OCI-M2 (cell line): ENCODE results near the gene GPATCH8.

ENCODE experiments used
- DNase-seq: peaks from one replicate; lab custom pipeline; 2025; ENCODE audit not compliant: unreplicated experiment; lab: John Stamatoyannopoulos, UW

The GPATCH8 gene

DNA sequence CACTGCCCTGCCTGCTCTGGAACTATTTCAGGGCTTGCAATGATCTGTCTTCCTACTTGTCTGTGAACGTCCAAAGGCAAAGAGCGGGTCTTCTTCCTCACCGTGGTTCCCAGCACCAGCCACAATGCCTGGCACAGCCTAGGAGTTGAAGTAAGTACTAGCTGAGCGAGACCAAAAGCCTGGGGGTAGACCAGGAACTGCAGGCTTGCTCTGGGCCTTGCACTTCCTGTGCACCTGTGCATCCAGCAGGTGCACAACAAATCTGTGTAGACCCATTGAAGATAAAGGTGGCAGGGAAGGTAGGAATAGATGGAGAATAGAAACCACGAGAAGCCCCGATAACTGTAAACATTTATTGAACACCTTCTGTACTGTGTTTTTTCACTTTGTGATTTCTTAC lies 144.2 kb downstream of the GPATCH8 start:
- no peak for DNase-seq

DNA sequence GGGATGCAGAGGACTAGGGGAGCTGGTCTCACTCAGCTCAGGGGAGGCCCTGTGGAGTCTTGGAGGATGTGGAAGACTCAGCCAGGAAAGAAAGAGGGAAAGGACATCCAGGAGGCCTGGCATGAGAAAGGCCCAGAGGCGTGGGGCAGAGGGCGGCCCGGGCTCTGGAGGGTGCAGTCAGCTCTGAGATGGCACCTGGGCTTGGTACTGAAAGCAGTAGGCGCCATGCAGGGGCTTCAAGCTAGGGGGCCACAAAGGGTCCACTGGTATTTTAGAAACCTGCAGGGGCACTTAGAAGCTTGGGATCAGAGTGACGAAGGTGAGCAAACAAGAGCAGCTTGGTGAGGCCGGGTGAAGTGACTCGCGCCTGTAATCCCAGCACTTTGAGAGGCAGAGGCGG lies 145.1 kb downstream of the GPATCH8 start:
- no peak for DNase-seq

DNA sequence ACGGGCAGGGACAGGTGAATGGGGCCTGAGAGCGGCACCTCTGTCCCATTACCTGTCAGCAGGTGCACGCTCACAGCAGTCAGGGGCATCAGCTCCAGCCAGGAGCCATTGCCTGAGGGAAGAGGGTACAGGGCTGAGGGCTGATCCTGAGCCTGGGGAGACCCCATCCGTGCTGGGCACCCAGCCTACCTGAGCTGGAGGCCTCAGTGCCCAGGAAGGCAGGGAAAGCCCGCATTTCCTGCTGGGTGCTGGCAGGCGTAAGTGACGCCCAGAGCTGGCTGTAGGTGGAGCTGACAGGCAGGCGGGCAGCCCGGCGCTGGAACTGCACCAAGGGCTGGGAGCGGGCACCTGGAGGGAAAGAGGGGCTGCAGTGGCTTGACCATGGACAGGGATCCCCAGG lies 147.0 kb downstream of the GPATCH8 start:
- DNase-seq = no peak

DNA sequence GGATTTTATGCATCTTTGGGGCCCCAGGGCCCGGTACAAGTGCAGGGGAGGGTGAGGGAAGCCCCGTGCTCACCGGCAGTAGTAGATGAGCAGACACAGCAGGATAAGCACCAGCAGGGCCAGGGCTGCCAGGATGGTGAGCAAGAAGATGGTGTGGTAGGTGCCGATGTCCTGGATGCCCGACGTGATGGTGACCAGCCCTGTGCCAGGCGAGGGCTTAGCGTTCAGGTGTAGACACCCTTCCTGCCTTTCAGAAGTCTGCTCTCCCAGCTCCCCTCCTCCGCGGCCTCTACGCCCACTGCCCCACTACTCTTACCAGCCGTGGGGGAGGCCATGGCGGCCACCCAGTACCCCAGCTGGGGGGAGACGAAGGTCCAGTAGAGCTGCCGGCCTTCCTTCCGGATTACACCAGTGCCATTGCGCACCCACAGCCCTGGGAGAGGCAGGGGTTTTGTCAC lies 147.5 kb downstream of the GPATCH8 start:
- no peak for DNase-seq

DNA sequence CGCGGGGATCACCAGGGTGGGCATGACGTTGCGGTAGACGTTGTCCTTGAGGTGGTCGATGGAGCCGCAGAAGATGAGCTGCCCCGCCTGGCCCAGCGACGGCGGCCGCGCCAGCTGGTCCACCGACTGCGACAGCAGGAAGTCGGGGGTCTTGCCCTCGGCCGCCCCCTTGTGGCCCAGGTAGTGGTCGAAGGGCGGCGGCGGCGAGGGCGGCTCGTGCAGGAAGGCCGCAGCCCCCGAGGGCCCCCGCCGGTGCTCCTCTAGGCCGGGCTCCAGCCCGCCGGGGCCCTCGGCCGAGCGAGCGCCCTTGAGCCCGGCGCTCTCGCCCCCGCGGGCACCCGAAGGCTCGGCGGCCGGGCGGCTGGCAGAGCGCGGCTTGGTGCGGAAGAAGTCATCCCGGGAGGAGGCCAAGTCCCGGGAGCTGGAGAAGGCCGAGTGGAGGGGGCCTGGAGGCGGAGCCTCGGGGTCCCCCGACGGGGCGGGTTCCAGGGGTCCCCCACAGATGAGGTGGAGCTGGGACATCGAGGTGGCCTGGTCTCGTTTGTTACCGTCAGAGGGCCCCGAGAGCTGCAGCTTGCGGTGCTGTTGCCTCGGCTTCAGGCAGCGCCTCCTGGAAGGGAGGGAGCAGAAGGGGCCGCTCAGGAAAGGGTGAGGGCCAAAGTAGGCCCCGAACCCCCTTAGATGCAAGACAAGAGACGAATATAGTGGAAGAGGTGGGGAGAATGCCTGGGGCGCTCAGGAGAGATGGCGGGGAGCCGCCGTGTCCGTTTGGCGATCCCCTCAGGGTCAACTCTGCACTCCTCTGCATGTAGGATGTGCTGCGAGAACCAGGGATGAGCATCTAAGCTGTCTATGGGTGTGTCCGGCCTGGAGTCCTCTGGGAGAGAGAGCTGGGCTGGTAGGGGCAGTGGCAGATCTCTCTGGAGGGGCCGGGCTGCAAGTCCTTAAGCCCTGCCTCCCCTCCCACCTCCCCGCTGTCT lies 148.3 kb downstream of the GPATCH8 start:
- no peak for DNase-seq

DNA sequence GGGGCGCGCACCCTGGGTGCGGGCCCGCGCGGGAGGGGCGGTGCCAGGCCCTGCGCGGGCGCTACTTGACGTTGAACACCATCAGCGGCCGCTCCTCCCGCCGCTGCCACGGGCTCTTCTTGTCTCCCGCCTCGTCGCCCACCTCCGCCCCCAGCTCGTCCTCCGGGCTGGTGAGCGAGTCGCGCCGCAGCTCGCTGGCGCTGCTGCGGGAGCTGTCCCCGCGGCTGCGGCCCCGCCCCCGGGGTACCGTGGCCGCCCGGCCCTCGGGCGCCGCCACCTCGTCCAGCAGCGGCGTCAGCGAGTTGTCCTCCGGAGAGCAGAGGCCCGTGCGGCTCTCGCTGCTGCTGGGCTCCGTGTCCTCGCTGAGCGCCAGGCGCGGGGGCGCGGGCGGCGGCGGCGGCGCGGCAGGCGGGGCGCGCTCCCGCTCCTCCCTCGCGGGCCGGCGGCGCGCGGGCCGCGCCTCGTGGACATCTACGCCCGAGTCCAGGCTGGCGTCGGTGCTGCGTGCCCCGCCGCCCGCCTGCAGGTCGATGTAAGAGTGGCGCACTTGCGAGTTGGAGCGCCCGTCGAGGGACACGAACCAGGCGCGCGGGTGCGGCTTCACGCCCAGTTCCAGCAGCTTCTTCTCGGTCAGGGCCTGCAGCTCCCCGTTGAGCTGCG lies 149.4 kb downstream of the GPATCH8 start:
- no peak for DNase-seq

DNA sequence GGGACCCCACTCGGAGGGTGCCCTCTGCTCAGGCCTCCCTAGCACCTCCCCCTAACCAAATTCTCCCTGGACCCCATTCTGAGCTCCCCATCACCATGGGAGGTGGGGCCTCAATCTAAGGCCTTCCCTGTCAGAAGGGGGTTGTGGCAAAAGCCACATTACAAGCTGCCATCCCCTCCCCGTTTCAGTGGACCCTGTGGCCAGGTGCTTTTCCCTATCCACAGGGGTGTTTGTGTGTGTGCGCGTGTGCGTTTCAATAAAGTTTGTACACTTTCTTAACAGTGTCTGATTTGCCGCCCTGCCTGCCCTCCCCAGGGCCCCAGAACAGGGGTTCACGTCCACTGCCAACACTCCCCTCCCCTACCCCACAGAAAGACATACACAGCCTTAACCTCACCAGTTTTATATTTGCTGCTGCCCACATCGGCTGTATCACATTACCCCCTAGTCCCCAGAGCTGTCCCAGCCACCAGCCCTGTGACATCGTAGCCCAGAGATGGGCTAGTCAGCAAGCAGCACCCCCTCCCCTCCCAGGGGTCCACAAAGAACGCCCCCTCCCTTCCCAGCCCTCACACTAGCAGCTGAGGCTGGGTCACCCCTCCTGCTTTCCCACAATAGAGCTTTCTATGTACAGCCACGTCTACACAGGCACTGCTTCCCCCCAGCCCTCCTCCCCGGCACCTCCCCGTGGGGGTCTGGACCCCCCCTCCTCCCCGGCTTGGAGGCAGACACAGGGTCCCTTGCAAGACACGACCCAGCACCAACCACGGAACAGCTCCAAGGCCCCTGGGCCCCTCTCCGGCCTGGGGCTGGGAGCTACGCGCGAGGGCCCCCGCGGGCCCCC lies 150.2 kb downstream of the GPATCH8 start:
- no peak for DNase-seq

DNA sequence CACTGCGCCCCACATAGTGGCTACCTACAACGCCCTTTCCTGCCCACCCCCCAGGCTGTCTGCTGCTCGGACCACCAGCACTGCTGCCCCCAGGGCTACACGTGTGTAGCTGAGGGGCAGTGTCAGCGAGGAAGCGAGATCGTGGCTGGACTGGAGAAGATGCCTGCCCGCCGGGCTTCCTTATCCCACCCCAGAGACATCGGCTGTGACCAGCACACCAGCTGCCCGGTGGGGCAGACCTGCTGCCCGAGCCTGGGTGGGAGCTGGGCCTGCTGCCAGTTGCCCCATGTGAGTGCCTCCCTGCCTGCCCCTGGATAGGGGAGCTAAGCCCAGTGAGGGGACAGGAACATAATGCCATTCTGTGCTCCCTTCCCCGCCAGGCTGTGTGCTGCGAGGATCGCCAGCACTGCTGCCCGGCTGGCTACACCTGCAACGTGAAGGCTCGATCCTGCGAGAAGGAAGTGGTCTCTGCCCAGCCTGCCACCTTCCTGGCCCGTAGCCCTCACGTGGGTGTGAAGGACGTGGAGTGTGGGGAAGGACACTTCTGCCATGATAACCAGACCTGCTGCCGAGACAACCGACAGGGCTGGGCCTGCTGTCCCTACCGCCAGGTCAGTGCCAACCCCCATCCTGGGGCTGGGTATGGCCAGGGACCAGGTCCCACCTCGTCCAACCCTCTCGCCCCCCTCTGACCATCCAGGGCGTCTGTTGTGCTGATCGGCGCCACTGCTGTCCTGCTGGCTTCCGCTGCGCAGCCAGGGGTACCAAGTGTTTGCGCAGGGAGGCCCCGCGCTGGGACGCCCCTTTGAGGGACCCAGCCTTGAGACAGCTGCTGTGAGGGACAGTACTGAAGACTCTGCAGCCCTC lies 151.0 kb downstream of the GPATCH8 start:
- no peak for DNase-seq

DNA sequence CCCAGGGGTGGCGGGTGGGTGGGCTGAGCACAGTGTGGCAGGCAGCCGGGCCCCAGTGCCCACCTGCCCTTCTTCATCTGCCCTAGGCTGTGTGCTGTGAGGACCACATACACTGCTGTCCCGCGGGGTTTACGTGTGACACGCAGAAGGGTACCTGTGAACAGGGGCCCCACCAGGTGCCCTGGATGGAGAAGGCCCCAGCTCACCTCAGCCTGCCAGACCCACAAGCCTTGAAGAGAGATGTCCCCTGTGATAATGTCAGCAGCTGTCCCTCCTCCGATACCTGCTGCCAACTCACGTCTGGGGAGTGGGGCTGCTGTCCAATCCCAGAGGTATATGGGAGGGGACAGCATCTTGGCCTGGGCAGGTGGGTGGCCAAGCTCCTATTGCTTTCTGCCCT lies 151.7 kb downstream of the GPATCH8 start:
- no peak for DNase-seq

DNA sequence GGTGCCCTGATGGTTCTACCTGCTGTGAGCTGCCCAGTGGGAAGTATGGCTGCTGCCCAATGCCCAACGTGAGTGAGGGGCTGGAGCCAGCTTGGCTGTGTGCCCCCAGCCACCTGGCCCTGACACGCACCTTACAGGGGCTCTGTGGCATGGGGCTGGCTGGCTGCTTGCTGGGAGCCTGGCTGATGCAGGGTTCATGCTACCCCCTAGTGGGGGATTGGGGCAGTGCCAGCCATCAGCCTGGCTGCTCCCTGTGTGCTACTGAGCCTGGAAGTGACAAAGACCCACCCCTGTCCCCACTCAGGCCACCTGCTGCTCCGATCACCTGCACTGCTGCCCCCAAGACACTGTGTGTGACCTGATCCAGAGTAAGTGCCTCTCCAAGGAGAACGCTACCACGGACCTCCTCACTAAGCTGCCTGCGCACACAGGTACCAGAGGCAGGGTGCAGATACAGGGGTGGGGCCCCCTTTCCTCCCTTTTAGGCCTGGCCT lies 152.4 kb downstream of the GPATCH8 start:
- no peak for DNase-seq

DNA sequence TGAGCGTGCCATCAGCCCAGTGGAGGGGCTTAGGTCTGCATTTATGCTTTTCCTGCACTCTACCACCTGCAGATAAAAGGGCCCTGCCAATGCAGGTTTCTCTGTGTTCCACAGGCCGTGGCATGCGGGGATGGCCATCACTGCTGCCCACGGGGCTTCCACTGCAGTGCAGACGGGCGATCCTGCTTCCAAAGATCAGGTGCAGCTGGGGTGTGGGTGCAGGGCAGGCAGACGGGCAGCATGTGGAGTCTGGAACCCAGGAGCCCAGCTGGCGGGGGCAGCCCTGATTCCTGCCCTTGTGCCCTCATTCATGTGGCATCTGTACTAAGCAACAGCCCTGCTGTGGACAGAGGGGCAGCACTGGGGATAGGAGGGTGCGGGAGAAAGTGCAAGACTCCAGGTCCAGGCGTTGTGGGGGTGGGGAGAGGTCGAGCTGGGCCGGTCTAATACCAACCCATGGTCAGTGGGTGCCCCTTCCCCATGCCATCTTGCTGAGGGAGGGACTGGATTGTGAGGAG lies 153.6 kb downstream of the GPATCH8 start:
- DNase-seq = no peak

DNA sequence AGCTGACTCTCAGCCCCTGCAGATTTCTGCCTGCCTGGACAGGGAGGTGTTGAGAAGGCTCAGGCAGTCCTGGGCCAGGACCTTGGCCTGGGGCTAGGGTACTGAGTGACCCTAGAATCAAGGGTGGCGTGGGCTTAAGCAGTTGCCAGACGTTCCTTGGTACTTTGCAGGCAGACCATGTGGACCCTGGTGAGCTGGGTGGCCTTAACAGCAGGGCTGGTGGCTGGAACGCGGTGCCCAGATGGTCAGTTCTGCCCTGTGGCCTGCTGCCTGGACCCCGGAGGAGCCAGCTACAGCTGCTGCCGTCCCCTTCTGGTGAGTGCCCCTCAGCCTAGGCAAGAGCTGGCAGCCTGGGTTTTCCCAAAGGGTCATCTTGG lies 154.2 kb downstream of the GPATCH8 start:
- no peak for DNase-seq

DNA sequence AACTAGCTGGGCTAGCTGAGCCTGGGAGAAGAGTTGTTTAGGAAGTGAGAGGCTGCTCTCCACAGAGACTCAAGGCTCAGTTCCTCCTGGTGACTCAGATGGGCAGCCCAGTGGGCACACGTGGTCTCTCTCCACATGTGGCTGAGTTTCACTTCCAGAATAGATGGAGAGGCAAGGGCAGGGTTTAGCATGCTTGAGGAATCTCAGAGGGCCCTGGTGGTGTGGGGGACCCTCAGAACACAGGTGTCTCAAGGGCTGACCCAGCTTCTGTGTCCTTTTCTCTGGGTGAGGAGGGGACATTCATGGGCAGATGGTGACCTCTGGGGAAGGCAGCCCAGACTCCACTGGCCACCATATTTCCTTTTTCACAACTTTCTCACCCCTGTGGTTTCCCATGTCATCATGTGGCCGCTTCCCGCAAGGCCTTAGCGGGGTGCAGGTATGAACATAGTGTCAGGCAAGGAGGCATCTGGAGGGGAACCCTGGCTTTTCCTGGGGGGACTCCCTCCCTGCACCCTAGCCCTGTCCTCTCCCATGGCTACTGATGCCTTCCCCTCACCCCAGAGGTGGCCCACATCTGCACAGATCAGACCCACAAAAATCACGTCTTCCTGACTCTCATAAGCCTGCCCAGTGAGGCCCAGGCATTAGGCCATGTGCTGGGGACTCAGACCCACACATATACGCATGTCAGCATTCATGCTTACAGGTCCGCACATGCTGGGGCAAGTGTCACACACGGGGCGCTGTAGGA lies 154.8 kb downstream of the GPATCH8 start:
- no peak for DNase-seq
